Spinal cord (tissue), 10 donors: ENCODE data around the gene PPP1R12A. TPM values are rescaled to one million over a fixed set of nuclear protein-coding genes. Genes with fewer than 3 reads are reported as not detected.
"Not testable (repeated sequence)": the region's sequence is repeated elsewhere in the genome, so short reads cannot be mapped to it uniquely, and the experiment has no call there.

ENCODE experiments used
- DNase-seq, 6 donors: peaks; one replicate each; pipeline versions ENCODE4 v3.0.0 to v3.0.0-alpha.2; 2013 to 2015; ENCODE audit warnings: low spot score in 6 of 6, low read depth in 4 of 6
- H3K27ac ChIP-seq: one replicate; pipeline ENCODE4 v1.5.1; 2013; ENCODE audit warnings: low read depth, low read length, control low read depth
- H3K27me3 ChIP-seq: one replicate; pipeline ENCODE4 v1.6.1; 2013; ENCODE audit warnings: low read length; ENCODE audit not compliant: control insufficient read depth, insufficient read depth
- H3K36me3 ChIP-seq: one replicate; pipeline ENCODE4 v1.6.1; 2013; ENCODE audit warnings: low read length; ENCODE audit not compliant: control insufficient read depth, insufficient read depth
- H3K4me1 ChIP-seq: one replicate; pipeline ENCODE4 v1.6.1; 2013; ENCODE audit warnings: low read length; ENCODE audit not compliant: control insufficient read depth, insufficient read depth
- H3K4me3 ChIP-seq: one replicate; pipeline ENCODE4 v1.5.1; 2013; ENCODE audit warnings: low read depth, low read length, control low read depth
- H3K9me3 ChIP-seq: one replicate; pipeline ENCODE4 v1.6.1; 2013; ENCODE audit warnings: low read length; ENCODE audit not compliant: control insufficient read depth, insufficient read depth
- WGBS: methylation state at CpG from one replicate; pipeline ENCODE4 v1.1.5; 2013; ENCODE audit warnings: missing lambda C conversion rate; ENCODE audit not compliant: insufficient coverage; 5-methylcytosine and 5-hydroxymethylcytosine counted together
- long read RNA-seq, 4 donors: transcript quantifications; one replicate each; lab custom pipeline, GENCODE V29; 2026
- polyA plus RNA-seq, 2 donors: library from polyadenylated mRNA; unstranded; fragments of 120-200 nt; gene quantifications; one replicate each; pipeline ENCODE4 v1.2.1, GENCODE V29; 2013; ENCODE audit not compliant: insufficient read length in 2 of 2
- total RNA-seq, 2 donors: library from RNA; depleted of rRNA in 1 of 2; stranded (reverse); fragments of 120-200 nt in 1 of 2; fragments of >200 nt in 1 of 2; gene quantifications; one replicate each; pipeline versions ENCODE4 v1.2.3 to v1.2.4, GENCODE V29; 2013 to 2014
- donor health status: healthy.

PPP1R12A gene
- total RNA-seq, result 100 to 1,000 TPM; 143 to 165 TPM
- 10 to 100 TPM; 42.5 to 45.4 TPM for polyA plus RNA-seq
- long read RNA-seq, donor 1, transcript PPP1R12A-212 (3 exons, 443 nt), result major isoform, 7 of 22 reads
- long read RNA-seq, donor 1, partial matches to known transcripts, result 12 of 22 reads
- long read RNA-seq, donor 1, other reads (novel, unspliced or antisense), result 0 of 22 reads
- long read RNA-seq, donor 2, partial matches to known transcripts, result 0 of 2 reads
- long read RNA-seq, donor 2, other reads (novel, unspliced or antisense), result 0 of 2 reads
- long read RNA-seq, donor 3, partial matches to known transcripts, result 6 of 8 reads
- long read RNA-seq, donor 3, other reads (novel, unspliced or antisense), result 0 of 8 reads
- long read RNA-seq, donor 4, full-length matches to known transcripts, result 7 of 29 reads
- long read RNA-seq, donor 4, partial matches to known transcripts, result 22 of 29 reads
- long read RNA-seq, donor 4, other reads (novel, unspliced or antisense), result 0 of 29 reads

GRCh38 chr12:79935021-79935623, at the start of gene PPP1R12A:
Gene PPP1R12A, minus strand, starts transcription at chr12:79935097. Its CDS starts 166 bp downstream, at chr12:79934931.
- H3K36me3 ChIP-seq, result no peaks in the 10 kb centered on the region
- WGBS, result under 1% methylated on average over 43 of the region's 44 CpGs
- peak within 1 kb of the TSS; percentile 81 for H3K4me3 ChIP-seq

GRCh38 chr12:79983986-79984620, 49.2 kb upstream of the PPP1R12A start:
- Histone ChIP-seq H3K27me3 (no peaks in the 10 kb centered on the region), H3K4me1 (no peaks in the 10 kb centered on the region), H3K9me3 (no peaks in the 10 kb centered on the region), H3K27ac (no peak overlapping the region), H3K36me3 (no peaks in the 10 kb centered on the region), H3K4me3 (no peak overlapping the region)
- 90% methylated on average over 4 of the region's 6 CpGs for WGBS
- no peak for DNase-seq

More at GRCh38 chr12:79935021-79935623, at the start of gene PPP1R12A:
- H3K4me1 ChIP-seq, result no peaks in the 10 kb centered on the region
- no peaks in the 10 kb centered on the region for H3K27me3 ChIP-seq
- H3K9me3 ChIP-seq, result no peaks in the 10 kb centered on the region
- peak; percentile 86 to 99 (median 95) for DNase-seq
- H3K27ac ChIP-seq, result peak within 1 kb of the TSS; percentile 95

GRCh38 chr12:79983492-79983891, 48.6 kb upstream of the PPP1R12A start:
- DNase-seq, result no peak
- WGBS, result 100% methylated on average over 1 of the region's 2 CpGs
- no peak overlapping the region for H3K4me3 ChIP-seq
- H3K27me3 ChIP-seq, result no peaks in the 10 kb centered on the region
- H3K27ac ChIP-seq, result no peak overlapping the region
- no peaks in the 10 kb centered on the region for H3K4me1 ChIP-seq
- no peaks in the 10 kb centered on the region for H3K9me3 ChIP-seq
- no peaks in the 10 kb centered on the region for H3K36me3 ChIP-seq

- Histone ChIP-seq H3K4me3 (no peak overlapping the region), H3K27me3 (no peaks in the 10 kb centered on the region), H3K4me1 (no peaks in the 10 kb centered on the region), H3K9me3 (no peaks in the 10 kb centered on the region), H3K27ac (no peak overlapping the region), H3K36me3 (no peaks in the 10 kb centered on the region)
- no peak for DNase-seq
- 100% methylated on average over 1 of the region's 5 CpGs for WGBS
Measured at GRCh38 chr12:79982086-79983062, 47.5 kb upstream of the PPP1R12A start.

GRCh38 chr12:79978692-79979091, 43.8 kb upstream of the PPP1R12A start:
- WGBS, result 86% methylated on average over 1 of the region's 1 CpG
- H3K27me3 ChIP-seq, result no peaks in the 10 kb centered on the region
- no peaks in the 10 kb centered on the region for H3K9me3 ChIP-seq
- no peaks in the 10 kb centered on the region for H3K36me3 ChIP-seq
- H3K4me1 ChIP-seq, result no peaks in the 10 kb centered on the region
- H3K4me3 ChIP-seq, result no peak overlapping the region
- no peak for DNase-seq
- H3K27ac ChIP-seq, result no peak overlapping the region

GRCh38 chr12:79977856-79978460, 43.1 kb upstream of the PPP1R12A start:
- not testable (repeated sequence) for H3K36me3 ChIP-seq, H3K4me1 ChIP-seq, H3K4me3 ChIP-seq, H3K9me3 ChIP-seq, H3K27ac ChIP-seq, H3K27me3 ChIP-seq
- WGBS, result no CpG with 5 or more reads among the region's 3 CpGs
- DNase-seq, result peak in 1 of 6 donors; percentile 32

GRCh38 chr12:79975143-79975542, 40.2 kb upstream of the PPP1R12A start:
- Histone ChIP-seq H3K4me1 (no peaks in the 10 kb centered on the region), H3K27ac (no peak overlapping the region), H3K4me3 (no peak overlapping the region), H3K27me3 (no peaks in the 10 kb centered on the region), H3K9me3 (no peaks in the 10 kb centered on the region), H3K36me3 (no peaks in the 10 kb centered on the region)
- WGBS, result no CpG with 5 or more reads among the region's 5 CpGs
- no peak for DNase-seq

GRCh38 chr12:79973801-79974200, 38.9 kb upstream of the PPP1R12A start:
- no peak overlapping the region for H3K27ac ChIP-seq

More at GRCh38 chr12:79973801-79974200, 38.9 kb upstream of the PPP1R12A start:
- H3K27me3 ChIP-seq, result no peaks in the 10 kb centered on the region
- no peaks in the 10 kb centered on the region for H3K36me3 ChIP-seq
- DNase-seq, result peak in 1 of 6 donors; percentile 73
- WGBS, result 14% methylated on average over 1 of the region's 4 CpGs
- H3K4me3 ChIP-seq, result no peak overlapping the region
- no peaks in the 10 kb centered on the region for H3K4me1 ChIP-seq
- no peaks in the 10 kb centered on the region for H3K9me3 ChIP-seq
